Vagina (tissue), 2 donors: ENCODE results near the gene POU4F2. TPM values are rescaled to one million over a fixed set of nuclear protein-coding genes. Genes with fewer than 3 reads are reported as not detected.
"Not testable (repeated sequence)": the region's sequence is repeated elsewhere in the genome, so short reads cannot be mapped to it uniquely, and the experiment has no call there.

Experiments used
- DNase-seq, 2 donors: peaks; one replicate each; pipeline ENCODE4 v3.0.0-alpha.2; 2017; ENCODE audit errors: extremely low spot score in 2 of 2
- H3K27ac ChIP-seq: fragments of 200-600 bp; sonication (generic); one replicate; pipeline ENCODE4 v1.5.1; 2019
- H3K27me3 ChIP-seq: fragments of 200-600 bp; sonication (generic); one replicate; pipeline ENCODE4 v1.5.1; 2019
- H3K36me3 ChIP-seq, 2 donors: fragments of 200-600 bp; sonication (generic); one replicate each; pipeline ENCODE4 v1.5.1; 2017 to 2019
- H3K4me1 ChIP-seq: fragments of 200-600 bp; sonication (generic); one replicate; pipeline ENCODE4 v1.5.1; 2019
- H3K4me3 ChIP-seq, 2 donors: fragments of 200-600 bp; sonication (generic); 1 replicate in 1 of 2; 2 replicates in 1 of 2; pipeline ENCODE4 v1.5.1; 2016 to 2019
- H3K9me3 ChIP-seq: fragments of 200-600 bp; sonication (generic); one replicate; pipeline ENCODE4 v1.5.1; 2019
- CTCF ChIP-seq, 3 experiments: fragments of 450-650 bp in 2 of 3; fragments of 200-600 bp in 1 of 3; sonication (generic) in 1 of 3; IDR thresholded peaks; one replicate each; pipeline ENCODE4 v1.5.1; 2017 to 2019; ENCODE audit warnings: antibody characterized with exemption in 3 of 3, mild to moderate bottlenecking in 2 of 3, moderate library complexity in 2 of 3
- POLR2A ChIP-seq, 2 donors: fragments of 450-650 bp; IDR thresholded peaks; one replicate each; pipeline ENCODE4 v1.6.1; 2017; ENCODE audit warnings: antibody characterized with exemption in 2 of 2, mild to moderate bottlenecking in 2 of 2, moderate library complexity in 2 of 2
- POLR2AphosphoS5 ChIP-seq, 2 donors: sonication (generic); formaldehyde crosslinking; IDR thresholded peaks; one replicate each; pipeline ENCODE4 v1.9.0; 2017; ENCODE audit warnings: antibody characterized with exemption in 2 of 2, mild to moderate bottlenecking in 2 of 2, low read depth in 1 of 2; ENCODE audit not compliant: insufficient read depth in 1 of 2
- intact Hi-C: fragments of 100-400 bp; cut with DNase I; formaldehyde crosslinking; loops from one replicate; pipeline ENCODE4 v1.15.1; 2023
- total RNA-seq: library from RNA; depleted of rRNA; stranded (reverse); fragments of >200 nt; gene quantifications from one replicate; pipeline ENCODE4 v1.2.3, GENCODE V29; 2016

Gene POU4F2
- total RNA-seq, 1 donor from 2014 or later, result not detected

- TF ChIP-seq POLR2A (IDR thresholded peaks at IDR 0.05) (no peak), CTCF (IDR thresholded peaks at IDR 0.05) (no peak), POLR2AphosphoS5 (IDR thresholded peaks at IDR 0.05; ENCODE audit: insufficient read depth in 1 of 2, low read depth in 1 of 2) (no peak)
- intact Hi-C loops, result no loop called here
- Histone ChIP-seq H3K9me3 (no peaks in the 10 kb centered on the region), H3K36me3 (no peaks in the 10 kb centered on the region), H3K4me3 (peak overlapping the region; percentile 39 to 47), H3K4me1 (no peaks in the 10 kb centered on the region), H3K27ac (no peak overlapping the region), H3K27me3 (no peaks in the 10 kb centered on the region)
- no peak for DNase-seq
These were observed 16.2 kb downstream of the POU4F2 start for GRCh38 chr4:146654687-146655520.

GRCh38 chr4:146655521-146655856, 16.8 kb downstream of the POU4F2 start:
- Histone ChIP-seq H3K36me3 (no peaks in the 10 kb centered on the region), H3K4me3 (peak overlapping the region; percentile 39 to 47), H3K27ac (no peak overlapping the region), H3K4me1 (no peaks in the 10 kb centered on the region), H3K9me3 (no peaks in the 10 kb centered on the region), H3K27me3 (no peaks in the 10 kb centered on the region)
- no peak for DNase-seq
- TF ChIP-seq POLR2AphosphoS5 (IDR thresholded peaks at IDR 0.05; ENCODE audit: insufficient read depth in 1 of 2, low read depth in 1 of 2), result no peak
- intact Hi-C loops, result no loop called here

- H3K27me3 ChIP-seq, result no peaks in the 10 kb centered on the region
- H3K4me1 ChIP-seq, result no peaks in the 10 kb centered on the region
- no peaks in the 10 kb centered on the region for H3K36me3 ChIP-seq
- H3K4me3 ChIP-seq, result no peak overlapping the region
- intact Hi-C loops, result no loop called here
- no peak overlapping the region for H3K27ac ChIP-seq
- DNase-seq, result no peak
- H3K9me3 ChIP-seq, result no peaks in the 10 kb centered on the region
- TF ChIP-seq POLR2AphosphoS5 (IDR thresholded peaks at IDR 0.05; ENCODE audit: insufficient read depth in 1 of 2, low read depth in 1 of 2) (no peak), POLR2A (IDR thresholded peaks at IDR 0.05) (no peak), CTCF (IDR thresholded peaks at IDR 0.05) (no peak)
These were observed 22.7 kb downstream of the POU4F2 start for GRCh38 chr4:146661367-146661766.

GRCh38 chr4:146663968-146664311, 25.2 kb downstream of the POU4F2 start:
- H3K4me3 ChIP-seq, intact Hi-C loops, H3K27me3 ChIP-seq, H3K4me1 ChIP-seq, H3K9me3 ChIP-seq, DNase-seq, H3K27ac ChIP-seq, H3K36me3 ChIP-seq: not testable (repeated sequence)

- Histone ChIP-seq H3K27me3 (no peaks in the 10 kb centered on the region), H3K27ac (no peak overlapping the region), H3K9me3 (no peaks in the 10 kb centered on the region), H3K4me3 (no peak overlapping the region), H3K36me3 (no peaks in the 10 kb centered on the region), H3K4me1 (no peaks in the 10 kb centered on the region)
- DNase-seq, result no peak
- TF ChIP-seq POLR2AphosphoS5 (IDR thresholded peaks at IDR 0.05; ENCODE audit: insufficient read depth in 1 of 2, low read depth in 1 of 2) (no peak), CTCF (IDR thresholded peaks at IDR 0.05) (no peak), POLR2A (IDR thresholded peaks at IDR 0.05) (no peak)
- intact Hi-C loops, result no loop called here
These were observed 36.3 kb downstream of the POU4F2 start for GRCh38 chr4:146674829-146675570.

Other genes starting within 250 kb of the POU4F2 start
- gene SLC10A7, start 117.0 kb upstream of the POU4F2 start, total RNA-seq, result 14.2 TPM